Transverse colon (tissue), 4 donors: ENCODE results near the gene PIM3. TPM values are rescaled to one million over a fixed set of nuclear protein-coding genes. Genes with fewer than 3 reads are reported as not detected.

ENCODE experiments used
- DNase-seq: peaks from one replicate; pipeline ENCODE4 v3.0.0-alpha.2; 2019
- H3K27ac ChIP-seq, 4 donors: fragments of 200-600 bp; sonication (generic); 2 replicates each; pipeline ENCODE4 v1.5.1; 2016 to 2018; ENCODE audit warnings: inconsistent platforms in 4 of 4
- H3K27me3 ChIP-seq: fragments of 200-600 bp; sonication (generic); 2 replicates; pipeline ENCODE4 v1.5.1; 2017; ENCODE audit warnings: inconsistent platforms
- H3K36me3 ChIP-seq, 4 donors: fragments of 200-600 bp; sonication (generic); 2 replicates each; pipeline ENCODE4 v1.5.1; 2017 to 2019; ENCODE audit warnings: inconsistent platforms in 4 of 4
- H3K4me1 ChIP-seq, 4 donors: fragments of 200-600 bp; sonication (generic); 2 replicates each; pipeline ENCODE4 v1.5.1; 2017 to 2020; ENCODE audit warnings: inconsistent platforms in 4 of 4
- H3K4me3 ChIP-seq, 4 donors: fragments of 200-600 bp; sonication (generic); 1 replicate in 1 of 4; 2 replicates in 3 of 4; pipeline versions ENCODE4 v1.5.1 to v1.6.1; 2017 to 2019; ENCODE audit warnings: inconsistent platforms in 4 of 4
- H3K9me3 ChIP-seq, 2 donors: fragments of 200-600 bp; sonication (generic); 2 replicates each; pipeline ENCODE4 v1.5.1; 2017 to 2019; ENCODE audit warnings: inconsistent platforms in 2 of 2
- EP300 ChIP-seq: sonication (generic); formaldehyde crosslinking; IDR thresholded peaks from one replicate; pipeline ENCODE4 v1.6.1; 2017; ENCODE audit warnings: antibody characterized with exemption, low read depth
- POLR2A ChIP-seq: fragments of 450-650 bp; IDR thresholded peaks from one replicate; pipeline ENCODE4 v1.6.1; 2016; ENCODE audit warnings: antibody characterized with exemption, mild to moderate bottlenecking, moderate library complexity
- POLR2AphosphoS5 ChIP-seq, 3 donors: sonication (generic); formaldehyde crosslinking; IDR thresholded peaks; one replicate each; pipeline ENCODE4 v1.6.1; 2016; ENCODE audit warnings: antibody characterized with exemption in 3 of 3
- WGBS, 2 donors: methylation state at CpG; one replicate each; pipeline ENCODE4 v1.1.5; 2018; ENCODE audit warnings: low coverage in 1 of 2; 5-methylcytosine and 5-hydroxymethylcytosine counted together
- in situ Hi-C, 4 donors: fragments of 200-750 bp; cut with MboI; loops; one replicate each; pipeline versions ENCODE4 v1.15.0 to v1.15.1; 2017; ENCODE audit warnings: low sequenced_read_pairs in 3 of 4, low pct_ligation_motif_present in 1 of 4, low pct_unique_long_range_greater_than_20kb in 1 of 4
- intact Hi-C: fragments of 100-400 bp; cut with DNase I; formaldehyde crosslinking; loops from one replicate; pipeline ENCODE4 v1.15.1; 2023; ENCODE audit warnings: low total_unique reads
- total RNA-seq, 4 donors: library from RNA; depleted of rRNA; stranded (reverse); fragments of >200 nt; gene quantifications; one replicate each; pipeline ENCODE4 v1.1.0, GENCODE V29; 2016
- TF ChIP-seq, protein P1 (sequence below), 5 experiments: fragments of 200-600 bp in 3 of 5; fragments of 450-650 bp in 2 of 5; sonication (generic) in 3 of 5; IDR thresholded peaks; 1 replicate in 2 of 5; 2 replicates in 3 of 5; pipeline ENCODE4 v1.5.1; 2016 to 2017; ENCODE audit warnings: antibody characterized with exemption in 5 of 5, inconsistent platforms in 3 of 5, mild to moderate bottlenecking in 2 of 5, moderate library complexity in 1 of 5

PIM3 gene
- total RNA-seq, 4 donors from 2014 or later = 115 to 290 (median 147) TPM

DNA sequence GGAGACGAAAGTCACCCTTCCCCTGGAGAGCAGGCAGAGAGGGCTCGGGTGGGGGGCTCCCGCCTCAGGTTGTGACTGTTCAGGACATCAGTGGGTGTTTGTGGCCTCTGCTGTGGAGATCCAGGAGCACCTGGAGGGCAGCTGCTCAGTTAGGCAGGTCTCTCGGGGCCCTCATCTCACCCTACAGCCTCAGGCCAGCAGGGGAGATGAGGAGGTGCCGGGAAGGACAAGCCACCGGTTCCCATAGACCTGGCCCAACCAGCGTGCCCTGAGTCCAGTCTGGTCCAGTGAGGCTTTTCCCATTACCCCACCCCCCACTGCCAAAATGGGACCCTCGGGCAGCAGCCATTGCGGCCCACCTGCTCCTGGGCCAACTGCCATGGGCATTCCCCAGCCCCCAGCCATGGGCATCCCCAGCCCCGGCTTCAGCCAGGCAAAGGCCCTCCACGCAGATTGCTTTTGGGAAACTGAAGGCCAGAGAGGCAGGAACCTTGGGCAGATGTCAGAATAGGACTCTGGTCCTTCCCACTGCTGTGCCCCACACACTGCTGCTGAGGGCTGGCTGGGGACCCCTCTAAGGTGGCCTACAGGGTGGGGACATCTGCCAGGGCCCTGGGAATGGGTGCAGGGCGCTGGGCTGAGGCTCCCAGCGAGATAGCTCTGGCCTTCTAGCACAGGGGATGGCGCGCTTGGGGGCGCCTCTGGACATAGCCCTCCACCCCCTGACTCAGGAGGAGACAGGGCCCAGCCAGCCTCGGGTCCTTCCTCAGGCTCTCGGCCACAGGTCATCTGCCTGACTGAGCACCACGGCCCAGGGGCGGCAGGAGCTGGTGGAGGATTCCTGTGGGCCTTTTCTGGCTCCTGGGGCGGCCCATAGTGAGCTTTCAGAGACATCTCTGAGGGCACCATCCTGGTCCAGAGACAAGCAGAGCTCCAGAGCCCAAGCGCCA, 4.8 kb downstream of the PIM3 start:
- intact Hi-C loops = no loop called here
- in situ Hi-C loops = loop anchor here in 1 of 4 donors (25.0 kb wide), 1 partner anchor 103 kb away; the partner anchor contains the start of gene ZBED4
- H3K9me3 ChIP-seq = no peaks in the 10 kb centered on the region
- H3K4me3 ChIP-seq = no peak overlapping the region
- peaks cover 0 to 13% (median 8%) of the 10 kb centered on the region in 4 donors for H3K36me3 ChIP-seq
- TF ChIP-seq POLR2AphosphoS5 (IDR thresholded peaks at IDR 0.05) (peak in 1 of 3 donors; percentile 33), EP300 (no peak), POLR2A (peak; percentile 15)
- 50 to 79% methylated on average over 2 to 14 of the region's 22 CpGs for WGBS, 2 donors
- DNase-seq = peak; percentile 16
- peak overlapping the region; percentile 93 to 95 (median 94) for H3K27ac ChIP-seq
- peaks cover 27 to 55% (median 48%) of the 10 kb centered on the region in 4 donors for H3K4me1 ChIP-seq
- H3K27me3 ChIP-seq = no peaks in the 10 kb centered on the region

DNA sequence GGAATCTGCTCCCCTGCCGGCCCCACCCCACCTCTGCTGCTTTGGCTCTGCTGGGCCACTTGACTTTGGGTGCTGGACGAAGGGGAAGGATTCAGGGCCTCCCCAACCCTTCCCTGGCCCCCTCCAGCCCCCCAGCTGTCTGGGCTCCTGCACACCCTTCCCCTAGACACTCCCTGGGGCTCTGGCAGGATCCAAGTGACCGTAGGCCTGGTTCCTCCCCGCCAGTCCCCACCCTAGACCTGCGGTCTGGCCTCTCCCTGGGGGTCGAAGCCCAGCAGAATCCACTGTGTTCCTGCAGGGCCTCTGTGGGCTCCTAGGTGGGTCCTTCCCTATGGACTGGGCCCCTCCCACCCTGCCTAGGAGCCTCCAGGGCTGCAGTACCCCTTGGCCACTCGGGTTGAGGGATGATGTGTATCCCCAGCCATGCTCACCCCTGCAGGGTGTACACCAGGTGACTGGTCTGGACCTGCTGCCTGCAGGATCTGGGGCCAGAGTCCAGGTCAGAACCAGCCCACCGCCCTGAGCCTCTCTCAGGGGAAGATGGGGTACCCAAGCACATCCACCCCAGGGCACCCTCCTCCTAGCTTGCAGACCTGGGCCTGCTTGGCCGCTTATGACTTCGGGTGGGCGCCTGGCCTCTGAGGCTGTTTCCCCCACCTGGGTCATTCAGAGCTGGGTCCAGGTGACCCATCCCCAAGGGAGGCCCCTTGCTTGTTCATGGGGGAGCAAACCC, 5.6 kb downstream of the PIM3 start:
- H3K4me3 ChIP-seq = no peak overlapping the region
- in situ Hi-C loops (loop anchor here in 1 of 4 donors (25.0 kb wide), 1 partner anchor 104 kb away; the partner anchor contains the start of gene ZBED4), intact Hi-C loops (no loop called here)
- peaks cover 29 to 63% (median 55%) of the 10 kb centered on the region in 4 donors for H3K4me1 ChIP-seq
- no peak for TF ChIP-seq POLR2AphosphoS5 (IDR thresholded peaks at IDR 0.05)
- peak; percentile 7 for TF ChIP-seq POLR2A
- TF ChIP-seq, protein P1, sequence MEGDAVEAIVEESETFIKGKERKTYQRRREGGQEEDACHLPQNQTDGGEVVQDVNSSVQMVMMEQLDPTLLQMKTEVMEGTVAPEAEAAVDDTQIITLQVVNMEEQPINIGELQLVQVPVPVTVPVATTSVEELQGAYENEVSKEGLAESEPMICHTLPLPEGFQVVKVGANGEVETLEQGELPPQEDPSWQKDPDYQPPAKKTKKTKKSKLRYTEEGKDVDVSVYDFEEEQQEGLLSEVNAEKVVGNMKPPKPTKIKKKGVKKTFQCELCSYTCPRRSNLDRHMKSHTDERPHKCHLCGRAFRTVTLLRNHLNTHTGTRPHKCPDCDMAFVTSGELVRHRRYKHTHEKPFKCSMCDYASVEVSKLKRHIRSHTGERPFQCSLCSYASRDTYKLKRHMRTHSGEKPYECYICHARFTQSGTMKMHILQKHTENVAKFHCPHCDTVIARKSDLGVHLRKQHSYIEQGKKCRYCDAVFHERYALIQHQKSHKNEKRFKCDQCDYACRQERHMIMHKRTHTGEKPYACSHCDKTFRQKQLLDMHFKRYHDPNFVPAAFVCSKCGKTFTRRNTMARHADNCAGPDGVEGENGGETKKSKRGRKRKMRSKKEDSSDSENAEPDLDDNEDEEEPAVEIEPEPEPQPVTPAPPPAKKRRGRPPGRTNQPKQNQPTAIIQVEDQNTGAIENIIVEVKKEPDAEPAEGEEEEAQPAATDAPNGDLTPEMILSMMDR (IDR thresholded peaks at IDR 0.05) = no peak
- TF ChIP-seq EP300 = no peak
- peak overlapping the region; percentile 93 to 95 (median 94) for H3K27ac ChIP-seq
- H3K36me3 ChIP-seq = peaks cover 0 to 13% (median 8%) of the 10 kb centered on the region in 4 donors
- no peaks in the 10 kb centered on the region for H3K27me3 ChIP-seq
- H3K9me3 ChIP-seq = no peaks in the 10 kb centered on the region
- DNase-seq = peak; percentile 21
- 73% methylated on average over 11 of the region's 11 CpGs; no CpG with 5 or more reads in 1 of the 2 donors for WGBS, 2 donors

DNA sequence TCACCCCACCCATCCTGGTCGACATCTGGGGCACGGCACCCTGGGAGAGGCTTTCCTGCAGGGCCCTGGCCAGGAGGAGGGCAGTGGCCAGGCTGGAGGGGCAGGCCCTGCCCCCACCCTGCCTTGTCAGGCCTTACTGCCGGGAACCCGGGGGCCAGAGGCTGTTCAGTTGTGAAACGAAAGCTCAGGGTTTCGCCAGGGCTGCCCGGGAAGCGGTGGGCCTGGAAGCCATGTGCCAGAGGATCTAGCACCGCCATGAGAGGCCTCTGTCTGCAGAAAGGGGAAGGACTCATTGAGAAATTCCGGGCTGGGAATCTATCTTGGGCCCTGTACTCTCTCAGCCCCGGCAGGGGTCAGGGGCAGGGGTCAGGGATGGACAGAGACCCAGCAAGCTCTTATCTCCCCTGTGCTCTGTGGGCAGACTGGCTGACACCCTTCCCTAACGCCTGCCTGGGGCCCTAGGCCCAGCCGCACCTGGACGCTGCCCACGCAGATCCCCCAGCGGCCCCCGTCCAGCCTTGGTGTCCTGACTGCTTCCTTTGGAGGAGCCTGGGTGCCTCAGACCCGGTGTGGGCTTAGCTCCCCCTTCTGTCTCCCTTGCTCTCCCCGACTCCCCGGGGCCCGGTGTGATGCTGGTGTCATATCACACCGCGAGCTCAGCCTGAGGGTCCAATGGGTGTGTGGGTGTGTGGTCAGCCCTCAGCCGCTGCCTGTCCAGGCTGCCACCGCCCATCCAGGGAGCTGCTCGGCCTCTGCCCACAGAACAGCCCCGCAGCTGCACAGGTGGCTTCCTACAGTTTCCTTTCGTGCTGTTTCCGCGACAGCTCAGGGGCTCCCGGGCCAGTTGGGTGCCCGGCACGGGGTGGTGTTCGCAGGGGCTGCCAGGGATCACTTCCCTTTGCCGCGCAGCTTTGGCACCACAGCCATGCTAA, 6.5 kb downstream of the PIM3 start:
- H3K27me3 ChIP-seq = no peaks in the 10 kb centered on the region
- H3K4me3 ChIP-seq = peak overlapping the region in 1 of 4 donors; percentile 9
- 74% methylated on average over 34 of the region's 36 CpGs; no CpG with 5 or more reads in 1 of the 2 donors for WGBS, 2 donors
- H3K36me3 ChIP-seq = peaks cover 0 to 13% (median 8%) of the 10 kb centered on the region in 4 donors
- no peaks in the 10 kb centered on the region for H3K9me3 ChIP-seq
- intact Hi-C loops = no loop called here
- TF ChIP-seq POLR2A = peak; percentile 12
- TF ChIP-seq POLR2AphosphoS5 (IDR thresholded peaks at IDR 0.05) = peak in 1 of 3 donors; percentile 6
- TF ChIP-seq, protein P1 (IDR thresholded peaks at IDR 0.05) = no peak
- in situ Hi-C loops = loop anchor here in 1 of 4 donors (25.0 kb wide), 1 partner anchor 105 kb away; the partner anchor contains the start of gene ZBED4
- peaks cover 35 to 72% (median 63%) of the 10 kb centered on the region in 4 donors for H3K4me1 ChIP-seq
- peak; percentile 52 for DNase-seq
- H3K27ac ChIP-seq = peak overlapping the region; percentile 93 to 95 (median 94)

GRCh38 chr22:49967706-49968208, 7.2 kb downstream of the PIM3 start:
- 74 to 78% methylated on average over 1 to 15 of the region's 18 CpGs for WGBS, 2 donors
- peak overlapping the region in 1 of 4 donors; percentile 9 for H3K4me3 ChIP-seq
- H3K27me3 ChIP-seq = no peaks in the 10 kb centered on the region
- intact Hi-C loops = no loop called here
- H3K4me1 ChIP-seq = peaks cover 37 to 68% (median 63%) of the 10 kb centered on the region in 4 donors
- peak; percentile 30 for DNase-seq
- no peaks in the 10 kb centered on the region for H3K9me3 ChIP-seq
- peak overlapping the region; percentile 93 to 95 (median 94) for H3K27ac ChIP-seq
- TF ChIP-seq, protein P1 (IDR thresholded peaks at IDR 0.05) = no peak
- TF ChIP-seq POLR2AphosphoS5 (IDR thresholded peaks at IDR 0.05) = peak in 2 of 3 donors; percentile 42 to 44
- peaks cover 0 to 11% (median 6%) of the 10 kb centered on the region in 4 donors for H3K36me3 ChIP-seq
- in situ Hi-C loops = loop anchor here in 1 of 4 donors (25.0 kb wide), 1 partner anchor 105 kb away; the partner anchor contains the start of gene ZBED4
